SK-N-SH treated with all-trans-retinoic acid at 6 μM for 48 hours (cell line): ENCODE measurements around the gene IL26.

Experiments used
- ARNTL ChIP-seq: fragments of 450-650 bp; formaldehyde crosslinking; IDR thresholded peaks from 2 replicates; pipeline ENCODE4 v1.5.0; 2020; ENCODE audit warnings: low read depth, mild to moderate bottlenecking, moderate library complexity, borderline replicate concordance
- BACH2 ChIP-seq: fragments of 250-450 bp; sonication (Bioruptor Pico); IDR thresholded peaks from 2 replicates; pipeline ENCODE4 v1.9.0; 2021; ENCODE audit warnings: mild to moderate bottlenecking, borderline replicate concordance
- GLIS3 ChIP-seq: fragments of 250-450 bp; sonication (Bioruptor Pico); IDR thresholded peaks from 2 replicates; pipeline ENCODE4 v1.5.0; 2020; ENCODE audit warnings: mild to moderate bottlenecking, moderate library complexity
- ISL1 ChIP-seq: fragments of 250-450 bp; sonication (Bioruptor Pico); IDR thresholded peaks from 2 replicates; pipeline ENCODE4 v2.1.2; 2022; ENCODE audit warnings: mild to moderate bottlenecking, moderate library complexity
- PPARA ChIP-seq: fragments of 250-450 bp; sonication (Bioruptor Pico); IDR thresholded peaks from 2 replicates; pipeline ENCODE4 v1.5.0; 2020; ENCODE audit warnings: mild to moderate bottlenecking, borderline replicate concordance
- RARB ChIP-seq: fragments of 250-450 bp; sonication (Bioruptor Pico); IDR thresholded peaks from 2 replicates; pipeline ENCODE4 v1.8.0; 2021; ENCODE audit warnings: mild to moderate bottlenecking, moderate library complexity
- SNAI2 ChIP-seq: fragments of 250-450 bp; sonication (Bioruptor Pico); IDR thresholded peaks from 2 replicates; pipeline ENCODE4 v1.5.0; 2020; ENCODE audit warnings: mild to moderate bottlenecking, moderate library complexity
- TCF4 ChIP-seq: fragments of 250-450 bp; sonication (Bioruptor Pico); IDR thresholded peaks from 2 replicates; pipeline ENCODE4 v1.8.0; 2021; ENCODE audit warnings: mild to moderate bottlenecking, moderate library complexity, borderline replicate concordance
- TOX ChIP-seq: fragments of 250-450 bp; sonication (Bioruptor Pico); IDR thresholded peaks from 2 replicates; pipeline ENCODE4 v1.8.0; 2021; ENCODE audit warnings: mild to moderate bottlenecking, moderate library complexity, borderline replicate concordance
- ZC3H10 ChIP-seq: fragments of 250-450 bp; sonication (Bioruptor Pico); IDR thresholded peaks from 2 replicates; pipeline ENCODE4 v1.5.1; 2021; ENCODE audit warnings: mild to moderate bottlenecking, moderate library complexity
- ZFP3 ChIP-seq: fragments of 250-450 bp; sonication (Bioruptor Pico); IDR thresholded peaks from 2 replicates; pipeline ENCODE4 v1.5.0; 2020; ENCODE audit warnings: mild to moderate bottlenecking, moderate library complexity
- ZFP30 ChIP-seq: fragments of 450-650 bp; formaldehyde crosslinking; IDR thresholded peaks from 2 replicates; pipeline ENCODE4 v1.5.0; 2022; ENCODE audit warnings: mild to moderate bottlenecking, moderate library complexity
- TF ChIP-seq, protein P1 (sequence below): fragments of 250-450 bp; sonication (Bioruptor Pico); IDR thresholded peaks from 2 replicates; pipeline ENCODE4 v1.5.0; 2020; ENCODE audit warnings: mild to moderate bottlenecking, moderate library complexity
- TF ChIP-seq, protein P2 (sequence below): fragments of 250-450 bp; sonication (Bioruptor Pico); IDR thresholded peaks from 2 replicates; pipeline ENCODE4 v1.8.0; 2020; ENCODE audit warnings: mild to moderate bottlenecking, moderate library complexity, borderline replicate concordance

DNA sequence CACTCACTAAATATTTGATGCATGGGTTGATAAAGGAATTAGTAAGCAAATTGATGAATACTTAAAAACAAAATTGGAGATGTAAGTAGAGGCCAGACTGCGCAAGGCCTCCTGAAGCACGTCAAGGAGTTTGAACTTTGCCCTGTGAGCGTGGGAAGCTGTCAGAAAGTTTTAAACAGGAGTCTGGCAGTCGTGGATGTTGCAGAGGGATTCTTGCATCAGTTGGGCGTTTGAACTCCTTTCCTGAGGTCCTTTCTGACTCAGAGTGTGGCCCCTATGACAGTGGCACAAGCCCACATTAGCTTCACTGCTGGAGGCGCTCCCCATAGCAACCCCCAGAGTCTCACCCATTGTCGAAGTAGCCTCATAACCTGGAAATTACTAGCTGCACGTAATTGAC is 45.7 kb upstream of the IL26 start:
- no peak for TF ChIP-seq ISL1 (CRISPR knock-in tag)
- TF ChIP-seq TCF4 (CRISPR knock-in tag), result no peak
- no peak for TF ChIP-seq BACH2
- TF ChIP-seq, protein P1, sequence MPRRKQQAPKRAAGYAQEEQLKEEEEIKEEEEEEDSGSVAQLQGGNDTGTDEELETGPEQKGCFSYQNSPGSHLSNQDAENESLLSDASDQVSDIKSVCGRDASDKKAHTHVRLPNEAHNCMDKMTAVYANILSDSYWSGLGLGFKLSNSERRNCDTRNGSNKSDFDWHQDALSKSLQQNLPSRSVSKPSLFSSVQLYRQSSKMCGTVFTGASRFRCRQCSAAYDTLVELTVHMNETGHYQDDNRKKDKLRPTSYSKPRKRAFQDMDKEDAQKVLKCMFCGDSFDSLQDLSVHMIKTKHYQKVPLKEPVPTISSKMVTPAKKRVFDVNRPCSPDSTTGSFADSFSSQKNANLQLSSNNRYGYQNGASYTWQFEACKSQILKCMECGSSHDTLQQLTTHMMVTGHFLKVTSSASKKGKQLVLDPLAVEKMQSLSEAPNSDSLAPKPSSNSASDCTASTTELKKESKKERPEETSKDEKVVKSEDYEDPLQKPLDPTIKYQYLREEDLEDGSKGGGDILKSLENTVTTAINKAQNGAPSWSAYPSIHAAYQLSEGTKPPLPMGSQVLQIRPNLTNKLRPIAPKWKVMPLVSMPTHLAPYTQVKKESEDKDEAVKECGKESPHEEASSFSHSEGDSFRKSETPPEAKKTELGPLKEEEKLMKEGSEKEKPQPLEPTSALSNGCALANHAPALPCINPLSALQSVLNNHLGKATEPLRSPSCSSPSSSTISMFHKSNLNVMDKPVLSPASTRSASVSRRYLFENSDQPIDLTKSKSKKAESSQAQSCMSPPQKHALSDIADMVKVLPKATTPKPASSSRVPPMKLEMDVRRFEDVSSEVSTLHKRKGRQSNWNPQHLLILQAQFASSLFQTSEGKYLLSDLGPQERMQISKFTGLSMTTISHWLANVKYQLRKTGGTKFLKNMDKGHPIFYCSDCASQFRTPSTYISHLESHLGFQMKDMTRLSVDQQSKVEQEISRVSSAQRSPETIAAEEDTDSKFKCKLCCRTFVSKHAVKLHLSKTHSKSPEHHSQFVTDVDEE (CRISPR knock-in tag), result no peak
- TF ChIP-seq ARNTL, result no peak
- no peak for TF ChIP-seq SNAI2 (CRISPR knock-in tag)
- no peak for TF ChIP-seq GLIS3 (CRISPR knock-in tag)
- no peak for TF ChIP-seq TOX (CRISPR knock-in tag)
- no peak for TF ChIP-seq ZC3H10
- no peak for TF ChIP-seq ZFP30 (CRISPR knock-in tag)
- TF ChIP-seq PPARA (CRISPR knock-in tag), result no peak
- TF ChIP-seq, protein P2, sequence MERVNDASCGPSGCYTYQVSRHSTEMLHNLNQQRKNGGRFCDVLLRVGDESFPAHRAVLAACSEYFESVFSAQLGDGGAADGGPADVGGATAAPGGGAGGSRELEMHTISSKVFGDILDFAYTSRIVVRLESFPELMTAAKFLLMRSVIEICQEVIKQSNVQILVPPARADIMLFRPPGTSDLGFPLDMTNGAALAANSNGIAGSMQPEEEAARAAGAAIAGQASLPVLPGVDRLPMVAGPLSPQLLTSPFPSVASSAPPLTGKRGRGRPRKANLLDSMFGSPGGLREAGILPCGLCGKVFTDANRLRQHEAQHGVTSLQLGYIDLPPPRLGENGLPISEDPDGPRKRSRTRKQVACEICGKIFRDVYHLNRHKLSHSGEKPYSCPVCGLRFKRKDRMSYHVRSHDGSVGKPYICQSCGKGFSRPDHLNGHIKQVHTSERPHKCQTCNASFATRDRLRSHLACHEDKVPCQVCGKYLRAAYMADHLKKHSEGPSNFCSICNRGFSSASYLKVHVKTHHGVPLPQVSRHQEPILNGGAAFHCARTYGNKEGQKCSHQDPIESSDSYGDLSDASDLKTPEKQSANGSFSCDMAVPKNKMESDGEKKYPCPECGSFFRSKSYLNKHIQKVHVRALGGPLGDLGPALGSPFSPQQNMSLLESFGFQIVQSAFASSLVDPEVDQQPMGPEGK, result no peak
- no peak for TF ChIP-seq RARB (CRISPR knock-in tag)
- no peak for TF ChIP-seq ZFP3 (CRISPR knock-in tag)
